ENCODE results near the gene TTF2.
"Not testable (repeated sequence)": the region's sequence is repeated elsewhere in the genome, so short reads cannot be mapped to it uniquely, and the experiment has no call there.

Gene TTF2

GRCh38 chr1:117122330-117123025 lies 62.4 kb downstream of the TTF2 start:
- no peak for DNase-seq

- DNase-seq: no peak
Measured at GRCh38 chr1:117123274-117123673, 63.1 kb downstream of the TTF2 start.

GRCh38 chr1:117124661-117125060 lies 64.5 kb downstream of the TTF2 start:
- no peak for DNase-seq

- DNase-seq: no peak
Measured at GRCh38 chr1:117127795-117128194, 67.7 kb downstream of the TTF2 start.

- DNase-seq: peak; percentile 58
Measured at GRCh38 chr1:117128323-117129079, 68.4 kb downstream of the TTF2 start.

GRCh38 chr1:117130526-117130925 lies 70.4 kb downstream of the TTF2 start:
- no peak for DNase-seq

- DNase-seq: no peak
Measured at GRCh38 chr1:117135329-117135728, 75.2 kb downstream of the TTF2 start.

- DNase-seq: no peak
Measured at GRCh38 chr1:117136749-117137148, 76.6 kb downstream of the TTF2 start.

- no peak for DNase-seq
Measured at GRCh38 chr1:117137281-117137855, 77.2 kb downstream of the TTF2 start.

- DNase-seq: no peak
Measured at GRCh38 chr1:117138106-117138505, 78.0 kb downstream of the TTF2 start.

GRCh38 chr1:117138561-117138960 lies 78.4 kb downstream of the TTF2 start:
- no peak for DNase-seq

- DNase-seq: peak; percentile 81
Measured at GRCh38 chr1:117142200-117142599, 82.1 kb downstream of the TTF2 start.

GRCh38 chr1:117143172-117143571 lies 83.0 kb downstream of the TTF2 start:
- DNase-seq: no peak

GRCh38 chr1:117143871-117144270 lies 83.7 kb downstream of the TTF2 start:
- DNase-seq: no peak

- no peak for DNase-seq
Measured at GRCh38 chr1:117146072-117146471, 85.9 kb downstream of the TTF2 start.

GRCh38 chr1:117146575-117147340 lies 86.6 kb downstream of the TTF2 start:
- DNase-seq: peak; percentile 92

GRCh38 chr1:117147341-117147831 lies 87.3 kb downstream of the TTF2 start:
- DNase-seq: no peak

- DNase-seq: no peak
Measured at GRCh38 chr1:117147856-117148588, 87.9 kb downstream of the TTF2 start.

- peak; percentile 67 for DNase-seq
Measured at GRCh38 chr1:117150316-117150715, 90.2 kb downstream of the TTF2 start.

- DNase-seq: not testable (repeated sequence)
Measured at GRCh38 chr1:117151305-117151704, 91.2 kb downstream of the TTF2 start.

Data from HCEC 1CT (cell line).